ENCODE measurements around the gene TESK2.
"Not testable (repeated sequence)": the region's sequence is repeated elsewhere in the genome, so short reads cannot be mapped to it uniquely, and the experiment has no call there.

The TESK2 gene

GRCh38 chr1:45407629-45408287 lies 83.2 kb downstream of the TESK2 start:
- DNase-seq, result no peak

DNA sequence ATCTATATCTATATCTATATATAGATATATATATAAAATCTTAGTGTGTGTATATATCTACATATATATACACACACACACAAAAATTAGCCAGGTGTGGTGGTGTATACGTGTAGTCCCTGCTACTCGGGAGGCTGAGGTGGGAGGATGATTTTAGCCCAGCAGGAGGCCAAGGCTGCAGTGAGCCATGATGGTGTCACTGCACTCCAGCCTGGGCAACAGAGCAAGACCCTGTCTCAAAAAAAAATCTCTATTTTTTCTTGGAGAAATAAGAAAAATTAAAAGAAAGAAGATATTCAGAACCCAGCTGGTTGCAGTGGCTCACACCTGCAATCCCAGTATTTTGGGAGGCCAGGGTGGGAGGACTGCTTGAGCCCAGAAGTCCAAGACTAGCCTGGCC lies 85.3 kb downstream of the TESK2 start:
- DNase-seq, result no peak

GRCh38 chr1:45403718-45404117 lies 87.2 kb downstream of the TESK2 start:
- no peak for DNase-seq

- DNase-seq, result no peak
These were observed 87.7 kb downstream of the TESK2 start for GRCh38 chr1:45403298-45403697.

- no peak for DNase-seq
These were observed 89.4 kb downstream of the TESK2 start for GRCh38 chr1:45401524-45401923.

- DNase-seq, result no peak
These were observed 90.9 kb downstream of the TESK2 start for GRCh38 chr1:45400049-45400448.

- no peak for DNase-seq
These were observed 93.7 kb downstream of the TESK2 start for GRCh38 chr1:45397285-45397684.

DNA sequence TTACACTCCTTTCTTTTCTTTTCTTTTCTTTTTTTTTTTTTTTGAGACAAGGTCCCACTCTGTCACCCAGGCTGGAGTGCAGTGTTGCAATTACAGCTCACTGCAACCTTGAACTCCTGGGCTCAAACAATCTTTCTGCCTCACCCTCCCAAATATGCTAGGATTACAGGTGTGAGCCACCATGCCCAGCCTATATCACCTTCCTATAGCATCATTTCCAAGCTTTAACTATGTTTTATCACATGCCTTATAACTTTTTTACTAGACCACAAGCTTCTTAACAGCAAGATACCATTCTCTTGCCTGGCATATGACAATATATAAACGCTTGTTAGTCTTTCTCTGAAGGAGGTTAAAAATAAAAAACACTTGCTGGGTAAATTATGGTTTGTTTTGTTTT lies 95.4 kb downstream of the TESK2 start:
- DNase-seq, result no peak

DNA sequence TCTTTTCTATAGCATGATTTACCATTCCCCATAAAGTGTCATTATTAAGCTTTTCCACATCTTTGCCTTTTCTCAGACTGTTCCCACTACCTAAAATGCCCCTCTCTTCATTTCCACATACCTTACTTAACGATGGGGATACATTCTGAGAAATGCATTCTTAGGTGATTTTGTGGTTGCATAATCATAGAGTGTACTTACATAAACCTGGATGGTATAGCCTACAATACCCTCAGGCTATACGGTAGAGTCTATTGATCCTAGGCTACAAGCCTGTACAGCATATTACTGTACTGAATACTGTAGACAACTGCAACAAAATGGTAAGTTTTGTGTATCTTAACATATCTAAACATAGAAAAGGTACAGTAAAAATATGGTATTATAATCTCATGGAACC lies 95.9 kb downstream of the TESK2 start:
- no peak for DNase-seq

- DNase-seq, result no peak
These were observed 96.6 kb downstream of the TESK2 start for GRCh38 chr1:45394342-45394741.

GRCh38 chr1:45393718-45394302 lies 97.2 kb downstream of the TESK2 start:
- no peak for DNase-seq

- DNase-seq, result no peak
These were observed 104.7 kb downstream of the TESK2 start for GRCh38 chr1:45386219-45386618.

- DNase-seq, result peak; percentile 77
These were observed 105.7 kb downstream of the TESK2 start for GRCh38 chr1:45385302-45385701.

GRCh38 chr1:45384213-45384612 lies 106.8 kb downstream of the TESK2 start:
- not testable (repeated sequence) for DNase-seq

- DNase-seq, result no peak
These were observed 107.8 kb downstream of the TESK2 start for GRCh38 chr1:45383191-45383590.

GRCh38 chr1:45381243-45381642 lies 109.7 kb downstream of the TESK2 start:
- no peak for DNase-seq

DNA sequence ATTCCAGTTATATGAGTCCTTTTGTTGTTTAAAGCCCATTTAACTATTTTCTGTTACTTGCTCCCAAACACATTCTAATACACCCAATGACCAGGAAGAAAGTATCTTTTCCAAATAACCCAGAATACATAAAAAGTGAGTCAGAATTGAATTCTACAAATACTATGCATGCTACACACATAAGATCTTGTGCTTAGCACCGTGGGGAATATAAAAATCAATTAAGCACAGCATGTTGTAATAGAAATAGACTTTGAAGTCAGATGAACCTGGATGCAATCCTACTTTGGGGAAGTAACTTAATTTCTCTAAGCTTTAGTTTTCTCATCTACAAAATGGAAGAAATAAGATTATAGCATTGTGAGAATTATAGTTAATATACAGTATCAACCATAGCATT lies 110.2 kb downstream of the TESK2 start:
- no peak for DNase-seq

GRCh38 chr1:45380125-45380524 lies 110.8 kb downstream of the TESK2 start:
- DNase-seq, result no peak

GRCh38 chr1:45379524-45379923 lies 111.4 kb downstream of the TESK2 start:
- DNase-seq, result no peak

- no peak for DNase-seq
These were observed 112.8 kb downstream of the TESK2 start for GRCh38 chr1:45378184-45378583.

DNA sequence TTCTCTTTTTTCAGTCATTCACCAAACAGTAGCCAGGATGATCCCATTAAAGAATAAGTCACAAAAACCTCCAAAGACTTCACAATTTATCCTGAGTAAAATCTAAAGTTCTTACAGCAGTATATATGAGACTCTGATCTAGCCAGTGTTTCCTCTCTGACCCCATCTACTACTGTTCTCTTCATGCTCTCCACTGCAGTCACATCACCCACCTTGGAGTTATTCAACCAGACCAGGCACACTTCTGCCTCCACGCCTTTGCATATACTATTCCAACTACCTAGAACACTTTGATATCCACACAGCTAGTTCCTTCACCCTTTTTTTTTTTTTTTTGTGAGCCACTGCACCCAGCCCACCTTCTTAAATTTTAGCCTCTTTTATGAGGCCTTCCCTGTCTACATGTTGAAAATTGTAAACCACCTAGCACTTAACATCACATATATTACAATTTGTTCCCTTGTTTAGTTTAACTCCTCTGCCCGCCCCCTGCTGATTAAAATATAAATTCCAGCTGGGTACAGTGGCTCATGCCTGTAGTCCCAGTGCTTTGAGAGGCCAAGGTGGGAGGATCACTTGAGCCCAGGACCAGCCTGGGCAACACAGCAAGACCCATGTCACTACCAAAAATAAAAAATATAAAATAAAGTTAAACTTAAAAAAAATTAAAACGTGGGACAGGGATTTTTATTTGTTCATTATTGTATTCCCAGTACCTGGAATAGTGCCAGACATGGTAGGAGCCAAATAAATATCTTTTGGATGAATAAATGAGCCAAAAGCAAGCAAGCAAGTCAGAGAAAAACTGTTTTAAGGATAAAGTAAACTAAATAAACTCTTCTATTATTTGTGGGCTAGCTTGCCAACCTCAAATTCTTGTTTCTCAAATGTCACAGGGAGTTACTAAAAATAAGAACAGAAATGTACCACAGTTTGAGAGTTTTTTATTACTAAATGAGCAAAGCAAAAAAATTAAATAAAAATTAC lies 115.6 kb downstream of the TESK2 start:
- no peak for DNase-seq

- DNase-seq, result no peak
These were observed 117.4 kb downstream of the TESK2 start for GRCh38 chr1:45373573-45373972.

DNA sequence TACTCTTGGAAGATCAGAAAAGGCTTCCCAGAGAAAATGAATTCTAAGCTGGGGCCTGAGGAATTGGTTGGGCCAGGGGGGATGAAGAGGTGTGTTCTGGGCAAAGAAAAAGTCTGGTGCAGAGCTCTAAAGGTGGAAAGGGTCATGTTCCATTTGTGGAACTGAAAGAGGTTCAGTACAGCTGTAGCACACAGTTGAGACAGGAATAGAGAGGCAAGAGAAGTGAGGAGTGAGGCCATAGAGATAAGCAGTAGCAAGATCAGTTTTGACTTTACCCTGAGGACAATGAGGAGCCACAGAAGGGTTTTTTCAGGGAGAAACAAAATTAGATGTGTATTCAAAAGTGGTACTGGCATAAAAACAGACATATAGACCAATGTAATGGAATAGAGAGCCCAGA lies 120.4 kb downstream of the TESK2 start:
- no peak for DNase-seq

GRCh38 chr1:45365051-45365450 lies 125.9 kb downstream of the TESK2 start:
- DNase-seq, result no peak

All from NCI-H2107 (cell line).